Esophagus squamous epithelium (tissue), 4 donors: ENCODE results near the gene GPR12.

ENCODE experiments used
- POLR2A ChIP-seq, 4 donors: fragments of 450-650 bp; IDR thresholded peaks; one replicate each; pipeline ENCODE4 v1.6.1; 2017; ENCODE audit warnings: antibody characterized with exemption in 4 of 4, mild to moderate bottlenecking in 4 of 4, moderate library complexity in 3 of 4
- TF ChIP-seq, protein P1 (sequence below), 6 experiments: fragments of 450-650 bp in 4 of 6; fragments of 200-600 bp in 2 of 6; sonication (generic) in 2 of 6; IDR thresholded peaks; one replicate each; pipeline ENCODE4 v1.5.1; 2016 to 2019; ENCODE audit warnings: antibody characterized with exemption in 6 of 6, mild to moderate bottlenecking in 4 of 6, moderate library complexity in 4 of 6

DNA sequence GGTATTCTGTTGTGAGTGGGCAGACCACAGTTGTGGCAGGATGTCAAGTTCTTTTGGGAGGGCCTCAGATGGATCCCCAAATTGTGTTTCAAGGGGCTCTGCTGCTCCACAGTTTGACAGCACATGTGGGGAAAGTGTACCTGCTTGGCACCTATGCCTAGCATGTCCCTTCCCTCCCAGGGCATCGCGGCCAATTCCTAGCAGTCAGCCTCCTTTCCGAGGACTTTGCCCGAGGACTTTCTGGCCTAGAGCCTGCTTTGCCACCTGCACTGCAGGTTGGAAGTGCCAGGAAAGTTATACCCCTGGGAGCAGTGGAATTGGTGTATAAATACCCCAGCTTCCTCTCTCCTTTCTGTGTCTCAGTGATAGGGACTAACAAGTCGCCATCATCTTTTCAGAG is 11.9 kb upstream of the GPR12 start:
- TF ChIP-seq, protein P1, sequence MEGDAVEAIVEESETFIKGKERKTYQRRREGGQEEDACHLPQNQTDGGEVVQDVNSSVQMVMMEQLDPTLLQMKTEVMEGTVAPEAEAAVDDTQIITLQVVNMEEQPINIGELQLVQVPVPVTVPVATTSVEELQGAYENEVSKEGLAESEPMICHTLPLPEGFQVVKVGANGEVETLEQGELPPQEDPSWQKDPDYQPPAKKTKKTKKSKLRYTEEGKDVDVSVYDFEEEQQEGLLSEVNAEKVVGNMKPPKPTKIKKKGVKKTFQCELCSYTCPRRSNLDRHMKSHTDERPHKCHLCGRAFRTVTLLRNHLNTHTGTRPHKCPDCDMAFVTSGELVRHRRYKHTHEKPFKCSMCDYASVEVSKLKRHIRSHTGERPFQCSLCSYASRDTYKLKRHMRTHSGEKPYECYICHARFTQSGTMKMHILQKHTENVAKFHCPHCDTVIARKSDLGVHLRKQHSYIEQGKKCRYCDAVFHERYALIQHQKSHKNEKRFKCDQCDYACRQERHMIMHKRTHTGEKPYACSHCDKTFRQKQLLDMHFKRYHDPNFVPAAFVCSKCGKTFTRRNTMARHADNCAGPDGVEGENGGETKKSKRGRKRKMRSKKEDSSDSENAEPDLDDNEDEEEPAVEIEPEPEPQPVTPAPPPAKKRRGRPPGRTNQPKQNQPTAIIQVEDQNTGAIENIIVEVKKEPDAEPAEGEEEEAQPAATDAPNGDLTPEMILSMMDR (IDR thresholded peaks at IDR 0.05) = no peak
- TF ChIP-seq POLR2A (IDR thresholded peaks at IDR 0.05) = no peak
